Measurements from ENCODE around the gene C5orf24. TPM values are rescaled to one million over a fixed set of nuclear protein-coding genes. Genes with fewer than 3 reads are reported as not detected.
"Not testable (repeated sequence)": the region's sequence is repeated elsewhere in the genome, so short reads cannot be mapped to it uniquely, and the experiment has no call there.

The C5orf24 gene
- total and polyA plus RNA-seq, 7 donors = 16.0 to 31.4 (median 25.7) TPM

DNA sequence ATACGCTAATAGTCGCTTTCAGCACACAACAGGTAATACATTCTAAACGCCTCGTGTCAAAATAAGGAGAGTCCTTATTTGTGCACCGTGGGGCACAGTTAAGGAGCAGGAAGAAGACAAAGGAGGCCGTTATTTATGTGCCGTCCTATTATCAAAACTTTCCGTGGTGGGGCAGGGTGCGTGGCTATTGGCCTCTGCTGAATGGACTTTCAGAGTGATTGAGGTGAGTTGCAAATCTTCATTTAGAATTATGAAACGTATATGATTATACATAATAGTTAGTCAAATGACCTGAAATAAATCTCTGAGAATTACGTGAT is 833 bp downstream of the C5orf24 start:
- no peaks in the 10 kb centered on the region for H3K27me3 ChIP-seq (ENCODE audit: insufficient read depth in 3 of 3, low read length in 2 of 3)
- DNase-seq = no peak
- H3K4me3 ChIP-seq = peak overlapping the region; percentile 88
- H3K27ac ChIP-seq = peak overlapping the region; percentile 96
- intact Hi-C loops (cut with DNase I) = loop anchor here (1.0 to 10.0 kb wide), 4 partner anchors 27 to 108 kb away; partner anchors contain the start of genes PCBD2 (in 2 of the 2) and CAMLG (in 1 of the 2)
- peaks cover 0 to 25% of the 10 kb centered on the region in 2 donors for H3K36me3 ChIP-seq (ENCODE audit: insufficient read depth in 1 of 2, low read depth in 1 of 2)
- H3K4me1 ChIP-seq = peaks cover 19% of the 10 kb centered on the region
- no peak for TF ChIP-seq CTCF (IDR thresholded peaks at IDR 0.05)
- 0 to 1% (median 1%) methylated on average over 11 of the region's 11 CpGs for WGBS, 3 donors
- peak in 1 of 4 donors; percentile 10 for ATAC-seq
- no peaks in the 10 kb centered on the region for H3K9me3 ChIP-seq

DNA sequence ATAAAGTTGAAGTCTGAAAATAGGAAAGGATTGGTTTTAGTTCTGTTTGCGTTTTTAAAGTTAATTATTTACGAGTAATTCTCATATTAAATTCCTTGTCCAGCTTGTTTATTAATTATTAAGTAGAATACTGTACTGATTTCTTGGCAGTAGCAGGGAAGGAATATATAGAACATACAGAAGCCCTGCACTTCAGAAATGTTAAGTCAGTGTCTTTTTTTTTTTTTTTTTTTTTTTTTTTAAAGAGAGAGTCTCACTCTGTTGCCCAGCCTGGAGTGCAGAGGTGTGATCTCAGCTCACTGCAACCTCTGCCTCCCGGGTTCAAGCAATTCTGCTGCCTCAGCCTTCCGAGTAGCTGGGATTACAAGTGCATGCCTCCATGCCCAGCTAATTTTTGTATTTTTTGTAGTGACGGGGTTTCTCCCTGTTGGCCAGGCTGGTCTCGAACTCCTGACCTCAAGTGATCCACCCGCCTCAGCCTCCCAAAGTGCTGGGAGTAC is 3.7 kb downstream of the C5orf24 start:
- intact Hi-C loops (cut with DNase I) = loop anchor here in 1 of 2 donors (10.0 kb wide), 1 partner anchor 55 kb away; the partner anchor contains the start of gene PCBD2
- ATAC-seq; H3K4me3 ChIP-seq; H3K27ac ChIP-seq; H3K9me3 ChIP-seq; H3K27me3 ChIP-seq (ENCODE audit: insufficient read depth in 3 of 3, low read length in 2 of 3); DNase-seq: not testable (repeated sequence)
- Histone ChIP-seq H3K4me1 (peaks cover 19% of the 10 kb centered on the region), H3K36me3 (ENCODE audit: insufficient read depth in 1 of 2, low read depth in 1 of 2) (peaks cover 0 to 47% of the 10 kb centered on the region in 2 donors)
- WGBS, 3 donors = 84 to 91% (median 88%) methylated on average over 7 of the region's 7 CpGs

DNA sequence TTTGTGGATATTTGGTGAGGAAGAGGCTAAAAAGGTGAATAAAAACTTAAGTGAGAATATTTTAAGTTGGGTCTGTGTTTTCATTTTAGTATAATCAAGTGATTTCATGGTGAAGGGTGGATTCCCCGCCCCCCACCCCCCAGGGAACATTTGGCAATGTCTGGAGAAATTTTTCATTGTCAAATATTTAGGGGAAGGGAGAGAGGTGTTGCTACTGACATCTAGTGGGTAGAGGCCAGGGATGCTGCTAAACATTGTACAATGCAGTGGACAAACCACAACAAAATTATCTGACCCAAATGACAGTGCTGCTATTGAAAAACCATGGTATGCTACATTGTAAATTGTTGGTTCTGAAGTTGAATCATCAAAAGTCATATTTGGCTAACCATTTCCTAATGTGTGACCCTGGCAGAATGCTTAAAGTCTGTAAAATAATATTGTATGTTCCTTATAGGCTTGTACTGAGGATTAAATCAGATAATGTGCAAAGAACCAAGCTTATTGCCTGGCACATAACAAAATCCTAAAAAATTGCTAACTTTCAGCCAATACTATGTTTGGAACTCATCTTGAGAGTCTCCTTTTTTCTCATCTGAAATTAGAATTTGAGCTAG is 5.6 kb downstream of the C5orf24 start:
- no peaks in the 10 kb centered on the region for H3K27me3 ChIP-seq (ENCODE audit: insufficient read depth in 3 of 3, low read length in 2 of 3)
- no peaks in the 10 kb centered on the region for H3K9me3 ChIP-seq
- no peak overlapping the region for H3K4me3 ChIP-seq
- peak in 2 of 4 donors; percentile 47 to 49 for ATAC-seq
- 32 to 46% (median 43%) methylated on average over 1 of the region's 1 CpG for WGBS, 3 donors
- H3K4me1 ChIP-seq = peaks cover 12% of the 10 kb centered on the region
- intact Hi-C loops (cut with DNase I) = no loop called here
- peaks cover 8 to 63% of the 10 kb centered on the region in 2 donors for H3K36me3 ChIP-seq (ENCODE audit: insufficient read depth in 1 of 2, low read depth in 1 of 2)
- no peak for DNase-seq
- TF ChIP-seq CTCF (IDR thresholded peaks at IDR 0.05) = peak; percentile 10
- no peak overlapping the region for H3K27ac ChIP-seq

DNA sequence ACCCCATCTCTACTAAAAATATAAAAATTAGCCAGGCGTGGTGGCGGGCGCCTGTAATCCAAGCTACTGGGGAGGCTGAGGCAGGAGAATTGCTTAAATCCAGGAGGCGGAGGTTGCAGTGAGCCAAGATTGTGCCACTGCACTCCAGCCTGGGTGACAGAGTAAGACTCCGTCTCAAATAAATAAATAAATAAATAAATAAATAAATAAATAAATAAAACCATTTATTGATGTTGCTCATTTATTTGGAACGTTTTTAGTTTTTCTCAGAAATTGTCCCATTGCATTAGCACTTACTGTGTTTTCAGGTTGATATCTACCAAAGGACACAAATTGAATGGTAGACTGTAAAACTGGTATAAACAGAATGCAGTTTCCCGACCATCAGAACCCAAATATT is 10.7 kb downstream of the C5orf24 start:
- ATAC-seq; intact Hi-C loops (cut with DNase I): not testable (repeated sequence)

DNA sequence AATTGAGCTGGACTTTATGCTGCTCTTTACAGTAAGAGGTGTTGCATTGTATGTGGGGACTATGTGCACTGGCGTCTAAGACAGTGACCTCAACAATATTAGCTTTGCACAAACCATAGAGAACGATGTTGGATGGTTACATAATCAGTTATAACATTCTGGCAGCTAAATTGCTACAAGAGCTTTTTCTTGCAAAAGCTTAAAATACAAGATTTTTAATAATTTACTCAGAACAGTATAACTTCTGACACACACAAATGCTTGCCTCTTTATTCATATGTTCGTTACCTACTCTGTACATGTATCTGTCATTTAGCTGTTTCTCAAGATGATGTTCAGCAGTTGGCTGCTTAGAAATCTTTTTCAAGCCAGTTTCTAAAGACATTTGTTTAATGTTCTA is 11.6 kb downstream of the C5orf24 start:
- no peak for ATAC-seq
- Histone ChIP-seq H3K36me3 (ENCODE audit: insufficient read depth in 1 of 2, low read depth in 1 of 2) (peaks cover 8 to 97% of the 10 kb centered on the region in 2 donors), H3K27ac (no peak overlapping the region), H3K9me3 (no peaks in the 10 kb centered on the region), H3K27me3 (ENCODE audit: insufficient read depth in 3 of 3, low read length in 2 of 3) (no peaks in the 10 kb centered on the region), H3K4me3 (no peak overlapping the region), H3K4me1 (no peaks in the 10 kb centered on the region)
- DNase-seq = no peak
- intact Hi-C loops (cut with DNase I) = no loop called here
- WGBS, 3 donors = 56 to 72% (median 67%) methylated on average over 3 of the region's 3 CpGs
- no peak for TF ChIP-seq CTCF (IDR thresholded peaks at IDR 0.05)

More for the DNA sequence above, 10.7 kb downstream of the C5orf24 start:
- H3K27me3 ChIP-seq (ENCODE audit: insufficient read depth in 3 of 3, low read length in 2 of 3); H3K27ac ChIP-seq; H3K9me3 ChIP-seq; H3K4me1 ChIP-seq; H3K4me3 ChIP-seq; DNase-seq: not testable (repeated sequence)
- H3K36me3 ChIP-seq (ENCODE audit: insufficient read depth in 1 of 2, low read depth in 1 of 2) = peaks cover 8 to 95% of the 10 kb centered on the region in 2 donors
- WGBS, 3 donors = 88 to 95% (median 89%) methylated on average over 7 of the region's 7 CpGs
